NCI-H524 (cell line): ENCODE measurements around the gene NMS.
A peak's percentile ranks its signal among the peaks of the same experiment; 100 is the strongest.
"Not testable (repeated sequence)": the region's sequence is repeated elsewhere in the genome, so short reads cannot be mapped to it uniquely, and the experiment has no call there.

Experiments
- DNase-seq, 2 experiments: peaks; one replicate each; lab custom pipeline; 2025; lab: John Stamatoyannopoulos, UW

Gene NMS, protein sequence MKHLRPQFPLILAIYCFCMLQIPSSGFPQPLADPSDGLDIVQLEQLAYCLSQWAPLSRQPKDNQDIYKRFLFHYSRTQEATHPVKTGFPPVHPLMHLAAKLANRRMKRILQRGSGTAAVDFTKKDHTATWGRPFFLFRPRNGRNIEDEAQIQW

GRCh38 chr2:100470182-100470581 is at the start of gene NMS:
Gene NMS (plus strand): TSS chr2:100470482. CDS start chr2:100470489, 7 bp downstream.
- DNase-seq = no peak

- peak; percentile 0 to 24 for DNase-seq
Measured at GRCh38 chr2:100422320-100423055, 47.8 kb upstream of the NMS start.

GRCh38 chr2:100423631-100424030 is 46.7 kb upstream of the NMS start:
- no peak for DNase-seq

- DNase-seq = no peak
Measured at GRCh38 chr2:100424277-100424875, 45.9 kb upstream of the NMS start.

DNA sequence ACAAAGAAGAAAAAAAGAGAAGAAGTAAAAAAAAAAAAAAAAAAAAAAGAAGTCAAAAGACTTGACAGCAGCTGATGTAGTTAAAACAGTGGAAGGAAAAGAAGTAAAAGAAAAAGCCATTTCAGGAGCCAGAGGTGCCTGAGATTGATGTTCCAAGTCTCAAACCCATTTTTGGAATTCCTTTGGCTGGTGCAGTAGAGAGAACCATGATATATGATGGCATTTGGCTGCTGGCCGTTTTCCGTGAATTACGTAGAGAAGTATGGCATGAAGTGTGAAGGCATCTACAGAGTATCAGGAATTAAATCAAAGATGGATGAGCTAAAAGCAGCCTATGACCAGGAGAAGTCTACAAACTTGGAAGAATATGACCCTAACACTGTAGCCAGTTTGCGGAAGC is 45.2 kb upstream of the NMS start:
- no peak for DNase-seq

DNA sequence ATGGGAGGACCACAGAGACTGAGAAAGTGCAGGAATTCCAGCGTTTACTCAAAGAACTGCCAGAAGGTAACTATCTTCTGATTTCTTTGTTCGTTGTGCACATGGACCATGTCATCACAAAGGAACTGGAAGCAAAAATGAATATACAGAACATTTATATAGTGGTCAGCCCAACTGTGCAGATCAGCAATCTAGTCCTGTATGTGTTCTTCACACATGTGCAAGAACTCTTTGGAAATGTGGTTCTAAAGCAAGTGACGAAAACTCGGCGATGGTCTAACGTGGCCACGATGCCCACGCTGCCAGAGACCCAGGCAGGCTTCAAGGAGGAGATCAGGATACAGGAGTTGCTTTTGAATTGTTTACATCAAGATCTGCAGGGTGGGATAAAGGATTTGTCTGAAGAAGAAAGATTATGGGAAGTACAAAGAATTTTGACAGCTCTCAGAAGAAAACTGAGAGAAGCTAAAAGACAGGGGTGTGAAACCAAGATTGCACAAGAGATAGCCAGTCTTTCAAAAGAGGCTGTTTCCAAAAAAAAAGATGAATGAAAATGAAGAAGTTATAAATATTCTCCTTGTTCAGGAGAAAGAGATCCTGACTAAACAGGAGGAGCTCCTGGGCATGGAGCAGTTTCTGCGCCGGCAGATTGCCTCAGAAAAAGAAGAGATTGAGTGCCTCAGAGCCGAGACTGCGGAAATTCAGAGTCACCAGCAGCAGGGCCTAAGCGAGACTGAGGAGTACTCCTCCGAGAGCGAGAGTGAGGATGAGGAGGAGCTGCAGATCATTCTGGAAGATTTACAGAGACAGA is 44.5 kb upstream of the NMS start:
- no peak for DNase-seq

DNA sequence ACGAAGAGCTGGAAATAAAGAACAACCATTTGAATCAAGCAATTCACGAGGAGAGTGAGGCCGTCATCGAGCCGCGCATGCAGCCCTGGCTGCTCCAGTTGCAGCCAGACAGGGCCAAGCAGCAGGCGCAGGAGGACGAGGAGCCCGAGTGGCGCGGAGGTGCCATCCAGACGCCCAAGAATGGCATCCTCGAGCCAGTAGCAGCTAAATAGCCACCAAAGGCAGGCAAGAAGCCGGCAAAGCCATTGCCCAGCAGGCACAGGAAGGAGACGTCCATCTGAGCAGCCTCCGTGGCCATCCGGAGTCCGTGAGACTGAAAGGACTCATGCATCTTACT is 43.9 kb upstream of the NMS start:
- no peak for DNase-seq

- no peak for DNase-seq
Measured at GRCh38 chr2:100427111-100427510, 43.2 kb upstream of the NMS start.

DNA sequence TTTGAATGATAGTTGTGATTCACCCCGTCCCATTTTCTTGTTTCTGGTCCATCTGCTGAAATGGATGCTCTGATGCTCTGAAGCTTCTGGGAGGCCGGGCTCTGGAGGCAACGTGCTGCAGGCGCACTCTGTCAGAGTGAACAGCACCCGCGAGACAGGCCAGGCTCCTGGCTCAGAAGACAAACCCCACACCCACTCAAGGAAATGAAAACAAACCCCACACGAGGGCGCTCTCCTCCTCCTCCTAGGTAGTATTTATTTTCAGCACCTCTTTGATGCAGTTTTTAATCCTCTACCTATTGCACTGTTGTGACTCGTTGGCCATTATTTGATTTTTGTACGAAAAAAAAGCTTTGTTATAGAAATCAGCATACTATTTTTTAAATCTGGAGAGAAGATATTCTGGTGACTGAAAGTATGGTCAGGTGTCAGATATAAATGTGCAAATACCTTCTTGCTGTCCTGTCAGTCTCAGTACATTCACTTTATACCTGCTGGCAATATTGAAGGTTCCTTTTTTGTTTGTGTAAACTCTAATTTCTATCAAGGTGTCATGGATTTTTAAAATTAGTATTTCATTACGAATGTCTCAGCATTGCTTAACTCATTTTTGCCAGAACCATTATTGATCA is 42.5 kb upstream of the NMS start:
- peak in 1 of 2 experiments; percentile 37 for DNase-seq

DNA sequence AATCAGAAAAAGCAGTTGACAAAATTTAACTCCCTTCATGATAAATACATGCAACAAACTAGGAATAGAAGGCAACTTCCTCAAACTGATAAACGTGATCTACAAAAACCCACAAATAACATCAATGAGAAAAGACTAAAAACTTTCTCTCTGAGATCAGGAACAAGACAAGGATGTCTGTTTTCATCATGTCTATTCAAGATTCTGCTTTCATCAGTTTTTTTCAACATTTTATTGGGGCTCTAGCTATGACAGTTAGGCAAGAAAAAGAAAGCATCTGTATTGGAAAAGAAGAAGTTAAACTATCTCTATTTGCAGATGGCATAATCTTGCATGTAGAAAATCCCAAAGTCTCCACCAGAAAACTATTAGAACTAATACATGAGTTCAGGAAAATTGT is 40.6 kb upstream of the NMS start:
- DNase-seq = no peak

GRCh38 chr2:100437751-100438150 is 32.5 kb upstream of the NMS start:
- DNase-seq = no peak

- DNase-seq = no peak
Measured at GRCh38 chr2:100446696-100447095, 23.6 kb upstream of the NMS start.

- DNase-seq = no peak
Measured at GRCh38 chr2:100451092-100451491, 19.2 kb upstream of the NMS start.

- no peak for DNase-seq
Measured at GRCh38 chr2:100451734-100452133, 18.5 kb upstream of the NMS start.

DNA sequence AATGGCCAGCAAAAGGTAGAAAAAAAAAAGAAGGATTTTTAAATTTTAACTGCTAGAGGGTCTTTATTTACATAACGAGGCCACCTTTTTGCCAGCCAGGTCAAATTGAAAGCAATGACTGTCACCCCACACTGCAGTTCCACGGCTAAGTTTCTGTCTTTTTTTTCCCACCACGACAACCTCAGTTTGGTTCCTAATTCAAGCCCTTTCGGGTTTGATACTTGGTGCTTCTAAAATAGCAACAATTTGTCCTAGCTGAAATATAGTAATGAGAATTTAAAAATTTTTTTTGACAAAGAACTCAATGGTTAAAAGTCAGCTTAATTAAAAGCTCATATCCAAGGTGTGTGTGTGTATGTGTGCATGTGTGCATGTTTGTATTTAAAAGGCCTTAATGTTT is 16.4 kb upstream of the NMS start:
- no peak for DNase-seq

DNA sequence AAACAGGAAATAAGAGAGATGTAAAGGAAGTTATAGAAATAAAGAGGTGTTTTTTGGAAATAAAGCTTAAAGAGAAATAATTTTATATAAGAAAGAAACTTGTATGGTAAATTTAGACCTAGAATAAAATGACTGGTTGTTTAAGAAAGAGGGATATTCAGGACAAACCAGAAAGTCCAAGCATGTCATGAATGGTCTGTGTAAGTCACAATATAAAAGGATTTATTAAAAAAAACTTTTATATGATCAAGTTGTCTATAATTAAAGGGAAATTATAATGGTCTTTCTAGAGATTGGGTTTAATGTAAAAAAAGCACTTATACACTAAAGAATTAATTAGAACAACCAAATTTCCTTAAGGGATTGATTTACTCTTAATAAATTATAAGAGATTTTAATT is 13.9 kb upstream of the NMS start:
- not testable (repeated sequence) for DNase-seq

GRCh38 chr2:100460904-100461530 is 9.3 kb upstream of the NMS start:
- DNase-seq = no peak

GRCh38 chr2:100470898-100471514 is 724 bp downstream of the NMS start:
- no peak for DNase-seq

- DNase-seq = no peak
Measured at GRCh38 chr2:100476606-100477005, 6.3 kb downstream of the NMS start.

GRCh38 chr2:100482741-100483140 is 12.5 kb downstream of the NMS start:
- no peak for DNase-seq

GRCh38 chr2:100483895-100484294 is 13.6 kb downstream of the NMS start:
- DNase-seq = no peak
